GM21737 (cell line): ENCODE data around the gene ACSF3.
"Not testable (repeated sequence)": the region's sequence is repeated elsewhere in the genome, so short reads cannot be mapped to it uniquely, and the experiment has no call there.

Source experiments
- ATAC-seq: cut with Tn5 transposase; IDR thresholded peaks from one replicate; pipeline ENCODE4 v1.9.1; 2021; ENCODE audit warnings: mild to moderate bottlenecking, moderate library complexity; ENCODE audit not compliant: unreplicated experiment

Gene ACSF3

GRCh38 chr16:89092013-89092412 is 1.6 kb upstream of the ACSF3 start:
- ATAC-seq = no peak

DNA sequence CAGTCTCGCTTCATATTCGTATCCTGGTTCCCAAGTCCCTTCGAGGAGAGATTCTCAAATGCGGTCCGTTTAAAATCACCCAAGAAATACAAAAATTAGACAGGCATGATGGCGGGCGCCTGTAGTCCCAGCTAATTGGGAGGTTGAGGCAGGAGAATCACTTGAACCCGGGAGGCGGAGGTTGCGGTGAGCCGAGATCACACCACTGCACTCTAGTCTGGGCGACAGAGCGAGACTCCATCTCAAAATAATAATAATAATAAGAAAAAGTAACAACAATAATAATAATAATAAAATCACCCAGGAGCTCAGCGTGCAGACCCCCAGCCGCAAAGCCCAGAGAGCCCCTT is 425 bp upstream of the ACSF3 start:
- ATAC-seq = not testable (repeated sequence)

- ATAC-seq = no peak
Measured at GRCh38 chr16:89094252-89094879, 714 bp downstream of the ACSF3 start.

- ATAC-seq = no peak
Measured at GRCh38 chr16:89094880-89095258, 1.2 kb downstream of the ACSF3 start.

DNA sequence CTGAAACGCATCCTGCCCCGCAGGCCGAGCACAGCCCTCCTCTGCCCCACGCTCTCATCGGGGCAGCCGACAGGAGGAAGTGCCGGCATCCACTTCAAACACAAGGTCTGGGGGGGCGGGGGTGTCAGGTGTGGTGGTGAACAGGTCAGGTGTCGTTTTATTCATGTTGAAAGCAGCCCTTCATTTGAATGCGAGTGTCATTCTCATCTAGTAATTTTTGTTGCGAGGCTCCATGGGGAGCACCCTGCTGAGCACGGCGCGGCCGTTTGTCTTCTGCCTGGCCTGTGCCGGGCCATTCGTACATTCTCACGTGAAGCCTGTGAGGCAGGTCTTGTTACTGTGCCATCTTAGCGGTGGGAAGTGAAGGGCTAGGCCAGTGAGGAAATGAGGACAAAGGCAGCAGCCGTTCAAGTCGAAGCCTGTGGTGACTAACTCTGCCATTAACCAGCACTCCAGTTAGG is 1.9 kb downstream of the ACSF3 start:
- no peak for ATAC-seq

DNA sequence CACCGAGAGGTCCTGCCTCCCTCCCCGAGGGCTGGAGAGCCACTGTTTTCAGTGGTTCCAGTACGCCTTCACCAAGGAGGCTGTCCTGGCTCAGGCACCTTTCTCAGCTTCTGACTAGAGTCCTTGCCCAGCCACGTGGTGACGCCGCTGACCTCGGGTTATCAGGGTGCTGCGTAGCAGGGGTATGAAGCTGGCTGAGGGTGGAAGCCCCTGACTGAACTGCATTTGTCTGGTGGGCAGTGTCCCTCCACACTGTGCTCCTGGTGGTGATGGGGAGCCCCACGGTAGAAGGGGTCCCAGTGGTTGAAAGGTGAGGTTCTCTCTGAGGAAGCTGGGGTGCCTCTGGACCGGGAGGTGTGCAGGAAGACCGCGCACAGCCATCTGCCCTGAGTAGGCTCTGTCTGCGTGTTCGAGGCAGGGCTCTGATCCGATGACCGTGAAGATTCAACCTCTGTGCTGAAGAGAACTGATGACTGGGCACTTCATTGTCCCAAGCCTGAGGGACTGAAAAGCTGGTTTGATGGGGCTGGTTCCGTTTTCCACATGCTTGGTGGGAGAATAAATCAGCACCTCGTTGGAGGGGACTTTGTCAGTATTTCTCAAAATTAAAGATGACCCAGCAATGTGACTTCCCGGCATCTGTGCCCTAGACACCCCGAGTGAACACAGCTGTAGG is 2.5 kb downstream of the ACSF3 start:
- no peak for ATAC-seq

DNA sequence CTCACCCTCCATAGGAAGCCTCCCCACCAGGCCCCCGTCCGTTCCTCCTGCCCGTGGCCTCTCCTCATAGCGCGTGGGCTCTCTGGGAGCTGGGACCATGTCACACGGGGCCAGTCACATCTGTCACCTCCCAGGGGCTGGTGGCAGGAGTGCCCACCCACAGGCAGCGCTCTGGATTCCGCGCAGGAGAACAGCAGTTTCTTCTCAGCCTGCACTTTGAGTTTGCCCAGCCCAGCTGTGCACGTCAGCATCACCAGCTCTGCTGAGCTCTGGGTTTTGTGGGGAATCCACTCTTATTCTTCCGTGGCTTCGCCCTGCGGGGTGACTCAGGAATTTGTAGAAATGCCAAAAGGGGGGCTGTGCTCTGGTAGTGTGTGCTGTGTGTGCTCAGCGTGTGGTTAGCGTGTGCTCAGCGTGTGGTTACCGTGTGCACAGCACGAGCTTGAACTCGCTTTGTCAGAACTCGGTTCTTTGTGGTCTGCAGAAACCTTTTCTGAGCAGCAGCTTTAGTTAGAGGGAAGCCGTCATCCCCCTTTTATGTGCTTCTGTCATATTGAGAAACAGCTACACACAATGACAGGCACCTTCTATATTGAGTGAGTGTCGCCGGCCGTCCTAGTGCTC is 3.2 kb downstream of the ACSF3 start:
- no peak for ATAC-seq

GRCh38 chr16:89097392-89097772 is 3.7 kb downstream of the ACSF3 start:
- no peak for ATAC-seq

DNA sequence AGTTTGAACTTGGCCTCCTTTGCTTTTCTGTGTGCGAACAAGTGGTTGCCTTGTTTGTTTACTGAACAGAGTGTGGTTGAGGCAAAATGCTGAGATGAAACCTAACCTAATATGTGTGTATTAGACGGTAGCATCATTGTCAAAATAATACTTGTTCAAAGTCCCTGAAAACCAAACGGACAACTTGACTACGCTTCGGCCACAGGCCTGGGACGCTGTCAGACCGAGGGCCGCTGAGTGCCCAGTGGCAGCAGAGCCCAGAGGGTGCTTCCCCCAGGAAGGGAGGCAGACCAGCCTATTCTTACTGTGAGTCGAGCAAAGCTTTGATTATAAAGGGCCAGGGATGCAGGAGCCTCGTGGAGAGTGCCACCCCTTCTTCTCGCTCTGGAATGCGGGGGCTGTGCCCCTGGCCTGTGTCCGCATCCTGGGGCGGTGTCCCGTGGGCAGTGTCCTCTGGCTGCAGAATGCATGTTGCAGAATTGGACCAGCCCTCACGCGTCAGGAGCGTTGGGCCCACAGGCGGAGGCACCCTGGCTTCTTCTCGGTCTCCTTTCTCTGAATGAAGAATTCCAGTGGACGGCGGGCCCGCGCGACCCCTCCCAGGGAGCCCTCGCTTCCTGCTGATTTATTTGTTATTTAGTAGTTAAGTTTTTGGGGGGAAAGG is 5.2 kb downstream of the ACSF3 start:
- ATAC-seq = no peak

DNA sequence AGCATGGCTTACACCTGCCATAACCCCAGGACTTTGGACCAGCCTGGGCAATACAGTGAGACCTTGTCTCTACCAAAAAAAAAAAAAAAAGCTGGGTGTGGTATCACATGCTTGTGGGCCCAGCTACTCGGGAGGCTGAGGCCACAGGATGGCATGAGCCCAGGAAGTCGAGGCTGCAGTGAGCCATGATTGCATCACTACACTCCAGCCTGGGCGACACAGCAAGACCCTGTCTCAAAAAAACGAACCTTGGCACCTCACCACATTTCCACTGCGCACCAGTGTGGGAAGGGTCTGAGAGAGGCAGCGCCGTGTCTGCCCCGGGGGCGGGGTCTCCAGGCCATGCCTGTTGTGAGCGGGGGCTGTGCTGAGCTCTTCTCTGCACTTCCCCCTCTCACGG is 6.3 kb downstream of the ACSF3 start:
- ATAC-seq = no peak

DNA sequence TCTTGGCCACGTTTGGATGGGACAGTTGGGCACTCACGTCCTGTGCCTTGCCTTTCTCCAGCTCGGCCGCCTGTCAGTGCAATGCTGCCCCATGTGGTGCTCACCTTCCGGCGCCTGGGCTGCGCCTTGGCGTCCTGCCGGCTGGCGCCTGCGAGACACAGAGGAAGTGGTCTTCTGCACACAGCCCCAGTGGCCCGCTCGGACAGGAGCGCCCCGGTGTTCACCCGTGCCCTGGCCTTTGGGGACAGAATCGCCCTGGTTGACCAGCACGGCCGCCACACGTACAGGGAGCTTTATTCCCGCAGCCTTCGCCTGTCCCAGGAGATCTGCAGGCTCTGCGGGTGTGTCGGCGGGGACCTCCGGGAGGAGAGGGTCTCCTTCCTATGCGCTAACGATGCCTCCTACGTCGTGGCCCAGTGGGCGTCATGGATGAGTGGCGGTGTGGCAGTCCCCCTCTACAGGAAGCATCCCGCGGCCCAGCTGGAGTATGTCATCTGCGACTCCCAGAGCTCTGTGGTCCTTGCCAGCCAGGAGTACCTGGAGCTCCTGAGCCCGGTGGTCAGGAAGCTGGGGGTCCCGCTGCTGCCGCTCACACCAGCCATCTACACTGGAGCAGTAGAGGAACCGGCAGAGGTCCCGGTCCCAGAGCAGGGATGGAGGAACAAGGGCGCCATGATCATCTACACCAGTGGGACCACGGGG is 7.1 kb downstream of the ACSF3 start:
- ATAC-seq = no peak

GRCh38 chr16:89101303-89102040 is 7.8 kb downstream of the ACSF3 start:
- ATAC-seq = no peak

- ATAC-seq = no peak
Measured at GRCh38 chr16:89102041-89102471, 8.4 kb downstream of the ACSF3 start.

GRCh38 chr16:89102481-89103073 is 8.9 kb downstream of the ACSF3 start:
- ATAC-seq = no peak

DNA sequence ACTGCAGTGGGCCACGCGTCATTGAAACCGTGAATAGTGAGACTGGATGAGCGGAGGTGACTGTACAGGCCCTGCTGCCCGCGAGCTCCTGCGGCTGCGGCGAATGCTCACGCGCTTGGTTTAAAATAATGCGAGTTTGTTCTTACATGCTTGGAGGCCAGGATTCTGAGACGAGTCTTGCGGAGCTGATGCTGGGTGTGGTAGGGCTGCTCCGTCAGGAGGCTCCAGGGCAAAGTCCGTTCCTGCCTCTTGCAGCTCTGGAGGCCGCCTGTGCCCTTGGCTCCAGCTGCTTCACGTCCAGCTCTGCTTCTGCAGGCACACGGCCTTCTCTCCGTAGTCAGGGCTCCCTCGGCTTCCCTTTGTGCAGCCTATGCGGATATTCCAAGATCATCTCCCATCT is 9.5 kb downstream of the ACSF3 start:
- no peak for ATAC-seq

DNA sequence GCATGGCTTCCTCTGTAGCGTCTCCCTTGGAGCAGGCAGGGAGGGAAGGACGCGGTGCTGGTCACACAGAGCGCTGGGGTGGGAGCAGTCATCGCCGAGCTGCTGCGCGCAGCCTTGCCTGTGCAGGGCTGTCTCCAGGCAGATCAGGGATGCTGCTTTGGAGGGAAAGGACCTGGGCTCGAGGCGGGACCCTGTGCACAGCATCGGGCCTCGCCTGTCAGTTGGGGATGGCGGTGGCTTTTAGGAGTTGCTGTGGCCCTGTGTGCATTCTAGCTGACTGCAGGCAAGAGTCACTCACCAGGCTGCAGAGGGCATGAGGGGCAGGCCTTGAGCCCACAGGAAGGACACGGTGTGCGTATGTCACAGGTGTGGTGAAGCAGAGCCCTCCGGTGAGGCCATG is 10.1 kb downstream of the ACSF3 start:
- ATAC-seq = no peak

- no peak for ATAC-seq
Measured at GRCh38 chr16:89104303-89104702, 10.7 kb downstream of the ACSF3 start.

- ATAC-seq = no peak
Measured at GRCh38 chr16:89104930-89105571, 11.4 kb downstream of the ACSF3 start.

DNA sequence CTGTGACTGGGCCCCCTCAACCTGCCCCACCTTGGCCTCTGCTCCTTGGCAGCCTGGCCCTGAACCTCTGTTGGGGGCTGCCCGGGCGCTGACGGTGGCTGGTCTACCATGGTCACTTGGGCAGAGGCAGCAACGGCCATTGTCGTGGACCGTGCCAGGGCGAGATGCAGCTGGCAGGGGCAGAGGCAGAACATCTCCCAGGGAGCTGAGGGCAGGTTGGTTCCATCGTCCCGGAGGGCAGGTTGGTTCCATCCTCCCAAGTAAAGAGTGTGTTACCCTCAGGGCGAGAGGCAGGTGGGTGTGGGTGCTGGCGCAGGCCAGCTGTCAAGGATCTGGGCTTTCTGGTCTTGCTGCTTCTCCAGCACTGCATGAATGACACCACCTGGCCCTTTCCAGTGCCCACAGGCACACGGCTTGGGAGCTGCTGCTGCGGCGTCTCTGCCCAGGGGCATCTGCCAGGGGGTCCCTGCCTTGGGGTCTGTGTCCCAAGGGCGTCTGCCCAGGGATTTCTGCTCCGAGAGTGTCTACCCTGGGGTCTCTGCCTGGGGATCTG is 12.0 kb downstream of the ACSF3 start:
- ATAC-seq = no peak
